Islet of Langerhans (tissue), 1 donor: ENCODE data around the gene UBE2L5.

ENCODE experiments used
- FAIRE-seq: peaks from one replicate; lab custom pipeline; 2011; peaks lifted over from hg19 to GRCh38; lab: Jason Lieb, UNC

Gene UBE2L5

GRCh38 chr13:30406779-30407416 is 15.4 kb upstream of the UBE2L5 start:
- no peak for FAIRE-seq

GRCh38 chr13:30408319-30409101 is 13.8 kb upstream of the UBE2L5 start:
- peak; percentile 13 for FAIRE-seq

GRCh38 chr13:30409886-30410704 is 12.2 kb upstream of the UBE2L5 start:
- no peak for FAIRE-seq

- no peak for FAIRE-seq
Observed at GRCh38 chr13:30410705-30411125, 11.6 kb upstream of the UBE2L5 start.

- no peak for FAIRE-seq
Observed at GRCh38 chr13:30412346-30412745, 9.9 kb upstream of the UBE2L5 start.

GRCh38 chr13:30413842-30414241 is 8.5 kb upstream of the UBE2L5 start:
- FAIRE-seq = no peak

- FAIRE-seq = no peak
Observed at GRCh38 chr13:30415430-30416030, 6.8 kb upstream of the UBE2L5 start.

GRCh38 chr13:30416471-30416870 is 5.8 kb upstream of the UBE2L5 start:
- no peak for FAIRE-seq

- FAIRE-seq = no peak
Observed at GRCh38 chr13:30418075-30418716, 4.1 kb upstream of the UBE2L5 start.

GRCh38 chr13:30418717-30419459 is 3.4 kb upstream of the UBE2L5 start:
- no peak for FAIRE-seq

GRCh38 chr13:30421093-30422053 is 920 bp upstream of the UBE2L5 start:
- no peak for FAIRE-seq

- no peak for FAIRE-seq
Observed at GRCh38 chr13:30423891-30424290, 1.6 kb downstream of the UBE2L5 start.

- no peak for FAIRE-seq
Observed at GRCh38 chr13:30429235-30429634, 6.9 kb downstream of the UBE2L5 start.

GRCh38 chr13:30429721-30430694 is 7.7 kb downstream of the UBE2L5 start:
- FAIRE-seq = no peak

- FAIRE-seq = no peak
Observed at GRCh38 chr13:30431269-30431940, 9.1 kb downstream of the UBE2L5 start.

- no peak for FAIRE-seq
Observed at GRCh38 chr13:30435911-30436451, 13.7 kb downstream of the UBE2L5 start.

GRCh38 chr13:30437177-30437576 is 14.9 kb downstream of the UBE2L5 start:
- FAIRE-seq = no peak

- no peak for FAIRE-seq
Observed at GRCh38 chr13:30438286-30438685, 16.0 kb downstream of the UBE2L5 start.
